ENCODE results near the gene FRMD1. TPM values are rescaled to one million over a fixed set of nuclear protein-coding genes. Genes with fewer than 3 reads are reported as not detected.

Gene FRMD1
- total RNA-seq, 1 donor from 2014 or later: not detected

DNA sequence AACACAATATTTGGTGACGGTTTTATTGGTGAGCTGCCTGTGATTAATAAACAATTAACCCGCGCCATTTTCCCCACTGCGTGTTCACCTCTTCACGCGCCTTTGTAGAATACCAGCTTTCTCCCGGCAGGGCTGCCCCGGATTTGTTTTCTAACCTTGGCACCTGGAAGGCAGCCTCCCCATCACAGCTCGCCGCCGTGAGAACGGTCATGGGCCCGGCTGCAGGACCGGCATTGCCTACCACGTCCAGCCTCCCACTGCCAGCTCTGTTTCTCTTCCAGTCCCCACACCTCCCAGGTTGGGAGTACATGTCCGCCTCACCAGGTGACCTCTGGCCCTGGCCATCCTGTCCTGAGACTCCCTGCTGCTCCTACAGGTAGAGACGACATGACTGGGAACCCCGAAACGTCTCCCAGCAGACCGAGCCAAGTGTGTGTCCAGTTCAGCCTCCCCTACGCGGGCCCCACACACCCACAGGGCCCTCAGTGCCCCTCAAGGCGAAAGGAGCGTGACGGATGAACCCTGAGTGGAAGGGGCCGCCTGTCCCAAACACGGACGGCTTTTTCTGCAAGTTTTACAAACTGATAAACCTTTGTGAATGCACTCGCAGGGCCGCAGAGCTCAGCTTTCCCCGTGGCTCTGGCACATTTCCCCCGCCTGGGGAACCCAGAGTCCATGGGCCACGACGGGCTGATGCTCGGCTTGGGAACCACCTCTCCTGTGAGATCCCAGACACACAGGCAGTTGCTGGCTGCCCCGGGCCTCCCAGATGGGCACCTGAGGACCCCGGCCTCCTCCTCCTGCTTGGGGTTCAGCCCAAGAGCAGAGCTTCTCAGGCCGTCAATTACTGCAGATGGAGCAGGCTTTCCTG lies 25.7 kb downstream of the FRMD1 start:
- TF ChIP-seq, protein P1, sequence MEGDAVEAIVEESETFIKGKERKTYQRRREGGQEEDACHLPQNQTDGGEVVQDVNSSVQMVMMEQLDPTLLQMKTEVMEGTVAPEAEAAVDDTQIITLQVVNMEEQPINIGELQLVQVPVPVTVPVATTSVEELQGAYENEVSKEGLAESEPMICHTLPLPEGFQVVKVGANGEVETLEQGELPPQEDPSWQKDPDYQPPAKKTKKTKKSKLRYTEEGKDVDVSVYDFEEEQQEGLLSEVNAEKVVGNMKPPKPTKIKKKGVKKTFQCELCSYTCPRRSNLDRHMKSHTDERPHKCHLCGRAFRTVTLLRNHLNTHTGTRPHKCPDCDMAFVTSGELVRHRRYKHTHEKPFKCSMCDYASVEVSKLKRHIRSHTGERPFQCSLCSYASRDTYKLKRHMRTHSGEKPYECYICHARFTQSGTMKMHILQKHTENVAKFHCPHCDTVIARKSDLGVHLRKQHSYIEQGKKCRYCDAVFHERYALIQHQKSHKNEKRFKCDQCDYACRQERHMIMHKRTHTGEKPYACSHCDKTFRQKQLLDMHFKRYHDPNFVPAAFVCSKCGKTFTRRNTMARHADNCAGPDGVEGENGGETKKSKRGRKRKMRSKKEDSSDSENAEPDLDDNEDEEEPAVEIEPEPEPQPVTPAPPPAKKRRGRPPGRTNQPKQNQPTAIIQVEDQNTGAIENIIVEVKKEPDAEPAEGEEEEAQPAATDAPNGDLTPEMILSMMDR (IDR thresholded peaks at IDR 0.05): no peak
- no peaks in the 10 kb centered on the region for H3K9me3 Mint-ChIP-seq
- no peak overlapping the region for H3K27ac Mint-ChIP-seq
- no peaks in the 10 kb centered on the region for H3K27me3 Mint-ChIP-seq
- no peak for DNase-seq
- no peak overlapping the region for H3K4me3 Mint-ChIP-seq
- no peaks in the 10 kb centered on the region for H3K4me1 Mint-ChIP-seq
- POLR2A ChIA-PET: no interaction called here
- intact Hi-C loops (cut with micrococcal nuclease): no loop called here
- ATAC-seq (ENCODE audit: low read depth): no peak
- CTCF ChIA-PET: no interaction called here
- H3K36me3 Mint-ChIP-seq (ENCODE audit: low read depth): no peaks in the 10 kb centered on the region

DNA sequence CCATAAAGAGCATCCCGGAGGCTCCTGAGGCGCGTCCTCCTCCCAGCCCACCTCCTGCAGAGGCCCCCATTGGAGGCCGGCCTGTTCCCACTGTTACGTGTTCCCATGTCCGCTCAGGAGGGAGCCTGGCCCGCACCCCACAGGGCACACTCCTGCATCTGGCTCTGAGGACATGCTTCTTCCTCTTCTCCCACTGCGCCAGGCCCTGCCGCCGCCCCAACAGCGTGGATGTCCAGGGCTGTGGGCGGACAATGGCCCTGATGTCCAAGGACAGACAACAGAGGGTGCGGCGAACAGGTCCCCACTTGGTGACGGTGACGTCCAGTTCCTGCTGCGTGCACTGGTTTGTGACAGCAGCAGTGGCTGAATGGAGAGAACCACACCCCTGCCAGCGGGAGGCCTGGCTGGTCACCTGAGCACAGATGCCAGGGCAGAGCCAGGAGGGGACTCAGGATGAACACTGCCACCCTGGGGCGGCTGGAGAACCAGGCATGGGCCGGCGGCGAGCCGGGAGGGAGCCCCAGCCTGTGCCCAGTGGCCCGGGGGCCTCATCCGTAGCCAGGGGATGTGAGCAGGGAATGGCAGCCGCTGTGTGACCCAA lies 26.6 kb downstream of the FRMD1 start:
- intact Hi-C loops (cut with micrococcal nuclease): no loop called here
- Mint-ChIP-seq H3K9me3 (no peaks in the 10 kb centered on the region), H3K27ac (no peak overlapping the region), H3K36me3 (ENCODE audit: low read depth) (no peaks in the 10 kb centered on the region), H3K4me3 (no peak overlapping the region), H3K27me3 (no peaks in the 10 kb centered on the region), H3K4me1 (no peaks in the 10 kb centered on the region)
- ATAC-seq (ENCODE audit: low read depth) (no peak), DNase-seq (no peak)
- ChIA-PET POLR2A (no interaction called here), CTCF (no interaction called here)
- TF ChIP-seq, protein P1 (IDR thresholded peaks at IDR 0.05): no peak

DNA sequence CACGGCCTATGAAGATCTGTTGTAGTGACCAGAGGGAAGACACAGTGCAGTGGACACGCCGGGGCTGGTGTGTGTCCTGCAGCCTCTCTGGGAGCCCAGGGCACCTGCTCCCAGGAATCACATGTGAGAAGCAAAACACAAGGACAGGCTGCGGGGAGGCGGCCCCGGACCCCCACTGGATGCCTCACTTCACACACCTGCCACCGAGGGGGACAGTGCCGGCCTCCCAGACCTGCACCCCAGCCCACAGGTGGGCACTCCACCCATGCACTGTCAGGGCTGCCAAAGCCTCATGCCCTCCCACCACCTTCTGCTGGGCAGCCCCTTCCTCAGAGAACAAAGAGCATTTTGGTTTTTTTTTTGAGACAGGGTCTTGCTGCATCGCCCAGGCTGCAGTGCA lies 27.4 kb downstream of the FRMD1 start:
- H3K27me3 Mint-ChIP-seq: no peaks in the 10 kb centered on the region
- H3K4me1 Mint-ChIP-seq: no peaks in the 10 kb centered on the region
- TF ChIP-seq, protein P1 (IDR thresholded peaks at IDR 0.05): no peak
- no peaks in the 10 kb centered on the region for H3K9me3 Mint-ChIP-seq
- ATAC-seq (ENCODE audit: low read depth): no peak
- intact Hi-C loops (cut with micrococcal nuclease): no loop called here
- H3K4me3 Mint-ChIP-seq: no peak overlapping the region
- no peak for DNase-seq
- CTCF ChIA-PET: no interaction called here
- H3K36me3 Mint-ChIP-seq (ENCODE audit: low read depth): no peaks in the 10 kb centered on the region
- H3K27ac Mint-ChIP-seq: no peak overlapping the region
- POLR2A ChIA-PET: no interaction called here

DNA sequence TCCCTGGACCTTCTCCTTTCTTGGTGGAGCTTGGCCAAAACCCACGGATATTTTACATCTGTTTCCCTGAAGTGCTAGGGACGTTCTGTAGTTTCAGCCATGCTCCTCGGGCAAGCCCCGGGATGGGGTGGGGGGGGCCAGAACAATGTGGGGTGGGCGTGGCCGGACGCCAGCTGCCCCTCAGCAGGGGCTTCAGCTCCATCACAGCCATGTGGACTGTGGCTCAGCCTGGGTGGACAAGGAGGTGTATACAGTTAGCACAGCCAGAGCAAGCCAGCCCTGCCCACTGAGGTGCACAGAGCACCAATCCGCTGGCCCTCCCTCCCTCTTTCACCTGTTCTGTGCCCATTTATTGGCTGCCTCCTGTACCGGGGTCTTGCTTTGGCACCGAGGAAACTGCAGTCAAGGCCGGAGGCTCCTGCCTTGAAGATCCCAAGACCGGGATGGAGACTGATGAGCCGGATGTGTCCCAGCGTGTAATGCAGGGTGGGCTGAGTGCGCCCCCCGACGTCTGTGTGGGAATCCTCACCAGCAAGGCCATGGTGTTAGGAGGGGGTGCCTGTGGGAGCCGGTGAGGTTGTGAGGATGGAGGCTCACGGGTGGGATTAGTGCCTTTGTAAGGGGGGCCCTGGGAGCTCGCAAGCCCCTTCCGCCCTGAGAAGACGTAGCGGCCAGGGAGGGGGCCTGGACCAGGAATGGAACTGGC lies 28.0 kb downstream of the FRMD1 start:
- H3K36me3 Mint-ChIP-seq (ENCODE audit: low read depth): no peaks in the 10 kb centered on the region
- H3K27ac Mint-ChIP-seq: no peak overlapping the region
- intact Hi-C loops (cut with micrococcal nuclease): no loop called here
- ChIA-PET CTCF (no interaction called here), POLR2A (no interaction called here)
- TF ChIP-seq, protein P1 (IDR thresholded peaks at IDR 0.05): no peak
- no peaks in the 10 kb centered on the region for H3K4me1 Mint-ChIP-seq
- ATAC-seq (ENCODE audit: low read depth) (no peak), DNase-seq (no peak)
- H3K9me3 Mint-ChIP-seq: no peaks in the 10 kb centered on the region
- no peak overlapping the region for H3K4me3 Mint-ChIP-seq
- H3K27me3 Mint-ChIP-seq: no peaks in the 10 kb centered on the region

DNA sequence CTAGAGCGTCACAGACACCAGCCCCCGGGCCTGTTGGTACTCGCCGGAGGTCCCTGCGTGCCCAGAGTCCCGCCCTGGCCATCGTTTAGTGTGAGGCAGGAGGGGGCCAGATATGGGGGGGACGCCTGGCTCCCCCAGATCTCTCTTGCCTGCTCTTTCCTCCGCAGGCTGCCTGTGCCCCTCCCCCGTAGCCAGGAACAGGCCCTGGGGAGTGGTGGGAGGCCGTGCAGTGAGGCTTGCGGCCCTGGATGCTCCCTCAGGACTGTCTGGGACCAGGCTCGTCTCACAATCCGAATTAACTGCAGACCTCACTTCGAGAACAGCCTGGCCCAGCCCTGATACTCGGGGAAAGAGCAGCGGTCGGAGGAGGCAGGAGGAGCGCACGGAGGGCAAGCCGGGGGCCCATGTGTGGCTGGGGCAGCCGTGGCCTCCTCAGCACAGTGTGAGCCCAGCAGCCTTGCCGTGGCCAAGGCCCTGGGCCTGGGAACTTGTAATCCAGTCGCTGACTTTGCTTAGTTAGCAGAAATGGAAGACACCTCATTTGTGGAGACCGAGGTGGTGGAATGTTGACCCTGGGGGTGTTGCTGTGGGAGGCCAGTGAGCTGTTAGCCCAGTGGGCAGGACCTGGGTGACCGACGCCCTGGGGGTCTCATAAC lies 28.7 kb downstream of the FRMD1 start:
- no peak for DNase-seq
- no peak for ATAC-seq (ENCODE audit: low read depth)
- TF ChIP-seq, protein P1 (IDR thresholded peaks at IDR 0.05): no peak
- Mint-ChIP-seq H3K27ac (no peak overlapping the region), H3K9me3 (no peaks in the 10 kb centered on the region), H3K36me3 (ENCODE audit: low read depth) (no peaks in the 10 kb centered on the region), H3K4me3 (no peak overlapping the region), H3K4me1 (no peaks in the 10 kb centered on the region), H3K27me3 (no peaks in the 10 kb centered on the region)
- ChIA-PET CTCF (no interaction called here), POLR2A (no interaction called here)
- intact Hi-C loops (cut with micrococcal nuclease): no loop called here

All from activated B cell treated with CpG ODN at 0.5 μM for 24 hours (primary cell).